Upper lobe of right lung (tissue), 1 donor: ENCODE measurements around the gene CFAP70. TPM values are rescaled to one million over a fixed set of nuclear protein-coding genes. Genes with fewer than 3 reads are reported as not detected.

ENCODE experiments used
- ATAC-seq: fragments of 200-7000 bp; cut with Tn5 transposase; one replicate; pipeline ENCODE4 v1.9.1; 2020; ENCODE audit warnings: mild to moderate bottlenecking, moderate library complexity
- DNase-seq: peaks from one replicate; pipeline ENCODE4 v3.0.0-alpha.2; 2020
- H3K27ac ChIP-seq: fragments of 200-600 bp; one replicate; pipeline ENCODE4 v1.8.0; 2022
- H3K27me3 ChIP-seq: fragments of 200-600 bp; one replicate; pipeline ENCODE4 v1.8.0; 2022; ENCODE audit warnings: mild to moderate bottlenecking
- H3K36me3 ChIP-seq: fragments of 200-600 bp; one replicate; pipeline ENCODE4 v1.8.0; 2022
- H3K4me1 ChIP-seq: fragments of 200-600 bp; one replicate; pipeline ENCODE4 v1.8.0; 2022
- H3K4me3 ChIP-seq: fragments of 200-600 bp; one replicate; pipeline ENCODE4 v1.8.0; 2022; ENCODE audit warnings: mild to moderate bottlenecking
- H3K9me3 ChIP-seq: fragments of 200-600 bp; one replicate; pipeline ENCODE4 v1.8.0; 2022
- intact Hi-C: fragments of 100-400 bp; cut with DNase I; formaldehyde crosslinking; loops from one replicate; pipeline ENCODE4 v1.11.0; 2022
- total RNA-seq: library from RNA; stranded (reverse); fragmentation: NEBNext Ultra II Directional; extraction: Animal tissue kit (Norgen Biotek cat#: 25700); gene quantifications from one replicate; pipeline ENCODE4 v1.2.1, GENCODE V29; 2021
- TF ChIP-seq, protein P1 (sequence below): fragments of 200-600 bp; IDR thresholded peaks from one replicate; pipeline ENCODE4 v1.8.0; 2022; ENCODE audit warnings: antibody characterized with exemption
- donor health status: DM: no; HTN: yes; CAD: no; lungs with severe emphysema.

CFAP70 gene
- total RNA-seq, 1 donor from 2014 or later, result 2.7 TPM

DNA sequence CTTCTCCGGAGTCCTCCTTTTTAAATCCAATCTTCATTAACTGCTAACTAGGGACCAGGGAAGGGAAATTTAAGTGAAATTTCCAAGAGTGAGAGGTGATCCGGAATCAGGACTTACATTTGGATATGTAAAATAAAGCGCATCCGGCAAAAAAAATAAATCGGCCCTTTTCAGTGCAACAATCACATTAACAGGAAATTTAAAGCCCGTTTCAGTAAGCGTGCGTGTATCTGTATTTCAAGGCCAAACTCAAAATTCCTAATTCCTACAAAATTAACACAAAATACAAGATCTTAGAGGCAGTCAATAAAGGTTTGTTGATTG lies 112.4 kb downstream of the CFAP70 start:
- H3K36me3 ChIP-seq, result peaks cover 55% of the 10 kb centered on the region
- intact Hi-C loops, result no loop called here
- H3K4me3 ChIP-seq, result peak overlapping the region; percentile 95
- peaks cover 27% of the 10 kb centered on the region for H3K4me1 ChIP-seq
- TF ChIP-seq, protein P1, sequence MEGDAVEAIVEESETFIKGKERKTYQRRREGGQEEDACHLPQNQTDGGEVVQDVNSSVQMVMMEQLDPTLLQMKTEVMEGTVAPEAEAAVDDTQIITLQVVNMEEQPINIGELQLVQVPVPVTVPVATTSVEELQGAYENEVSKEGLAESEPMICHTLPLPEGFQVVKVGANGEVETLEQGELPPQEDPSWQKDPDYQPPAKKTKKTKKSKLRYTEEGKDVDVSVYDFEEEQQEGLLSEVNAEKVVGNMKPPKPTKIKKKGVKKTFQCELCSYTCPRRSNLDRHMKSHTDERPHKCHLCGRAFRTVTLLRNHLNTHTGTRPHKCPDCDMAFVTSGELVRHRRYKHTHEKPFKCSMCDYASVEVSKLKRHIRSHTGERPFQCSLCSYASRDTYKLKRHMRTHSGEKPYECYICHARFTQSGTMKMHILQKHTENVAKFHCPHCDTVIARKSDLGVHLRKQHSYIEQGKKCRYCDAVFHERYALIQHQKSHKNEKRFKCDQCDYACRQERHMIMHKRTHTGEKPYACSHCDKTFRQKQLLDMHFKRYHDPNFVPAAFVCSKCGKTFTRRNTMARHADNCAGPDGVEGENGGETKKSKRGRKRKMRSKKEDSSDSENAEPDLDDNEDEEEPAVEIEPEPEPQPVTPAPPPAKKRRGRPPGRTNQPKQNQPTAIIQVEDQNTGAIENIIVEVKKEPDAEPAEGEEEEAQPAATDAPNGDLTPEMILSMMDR, result no peak
- ATAC-seq (no peak), DNase-seq (no peak)
- no peaks in the 10 kb centered on the region for H3K27me3 ChIP-seq
- H3K9me3 ChIP-seq, result no peaks in the 10 kb centered on the region
- peak overlapping the region; percentile 88 for H3K27ac ChIP-seq

DNA sequence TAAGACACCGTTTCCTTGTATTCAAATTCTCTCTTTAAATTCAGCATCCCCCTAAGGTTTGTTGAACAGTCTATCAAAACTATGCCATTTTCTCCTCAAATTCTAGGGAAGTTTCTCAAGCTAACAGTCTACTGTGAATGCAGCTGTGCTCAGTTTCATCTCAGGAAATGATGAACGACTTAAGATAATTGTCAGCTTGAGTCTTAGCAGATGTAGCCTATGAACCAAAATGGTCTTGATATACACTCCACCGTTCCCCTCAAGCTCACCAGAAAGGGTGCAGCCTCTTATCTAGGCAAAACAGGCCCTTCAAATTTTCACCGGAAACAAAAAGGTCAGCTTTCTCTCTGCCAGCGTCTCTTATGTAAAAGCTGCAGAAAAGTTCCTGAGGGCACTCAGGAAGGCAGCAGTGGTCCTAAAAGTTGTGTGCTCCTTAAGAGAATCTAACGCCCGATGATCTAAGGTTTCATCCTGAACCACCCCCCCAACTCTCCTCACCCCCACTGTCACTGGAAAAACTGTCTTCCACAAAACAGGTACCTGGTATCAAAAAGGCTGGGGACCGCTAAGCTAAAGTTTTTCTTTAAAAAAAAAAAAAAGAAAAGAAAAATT lies 113.7 kb downstream of the CFAP70 start:
- peaks cover 21% of the 10 kb centered on the region for H3K4me1 ChIP-seq
- no peak overlapping the region for H3K27ac ChIP-seq
- ATAC-seq (no peak), DNase-seq (no peak)
- peaks cover 68% of the 10 kb centered on the region for H3K36me3 ChIP-seq
- H3K4me3 ChIP-seq, result no peak overlapping the region
- intact Hi-C loops, result no loop called here
- no peaks in the 10 kb centered on the region for H3K9me3 ChIP-seq
- TF ChIP-seq, protein P1, result no peak
- no peaks in the 10 kb centered on the region for H3K27me3 ChIP-seq

DNA sequence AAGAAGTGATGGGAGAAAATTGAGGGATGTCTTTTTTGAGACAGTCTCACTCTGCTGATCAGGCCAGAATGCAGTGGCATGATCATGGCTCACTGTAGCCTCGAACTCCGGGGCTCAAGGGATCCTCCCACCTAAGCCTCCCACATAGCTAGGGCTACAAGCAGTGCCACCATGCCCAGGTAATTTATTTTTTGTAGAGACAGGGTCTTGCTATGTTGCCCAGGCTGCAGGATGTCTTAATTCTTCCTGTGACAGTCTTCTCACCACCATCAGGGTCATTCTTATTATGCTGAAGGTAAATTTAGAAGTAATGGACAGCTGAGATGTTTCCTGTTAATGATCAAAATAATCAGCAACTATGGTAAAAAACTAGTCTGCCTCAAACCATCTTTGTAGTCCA lies 118.8 kb downstream of the CFAP70 start:
- Histone ChIP-seq H3K27ac (no peak overlapping the region), H3K36me3 (peaks cover 78% of the 10 kb centered on the region), H3K4me1 (peaks cover 5% of the 10 kb centered on the region), H3K4me3 (no peak overlapping the region), H3K27me3 (no peaks in the 10 kb centered on the region), H3K9me3 (no peaks in the 10 kb centered on the region)
- intact Hi-C loops, result no loop called here
- ATAC-seq, result no peak
- DNase-seq, result no peak
- TF ChIP-seq, protein P1, result no peak

DNA sequence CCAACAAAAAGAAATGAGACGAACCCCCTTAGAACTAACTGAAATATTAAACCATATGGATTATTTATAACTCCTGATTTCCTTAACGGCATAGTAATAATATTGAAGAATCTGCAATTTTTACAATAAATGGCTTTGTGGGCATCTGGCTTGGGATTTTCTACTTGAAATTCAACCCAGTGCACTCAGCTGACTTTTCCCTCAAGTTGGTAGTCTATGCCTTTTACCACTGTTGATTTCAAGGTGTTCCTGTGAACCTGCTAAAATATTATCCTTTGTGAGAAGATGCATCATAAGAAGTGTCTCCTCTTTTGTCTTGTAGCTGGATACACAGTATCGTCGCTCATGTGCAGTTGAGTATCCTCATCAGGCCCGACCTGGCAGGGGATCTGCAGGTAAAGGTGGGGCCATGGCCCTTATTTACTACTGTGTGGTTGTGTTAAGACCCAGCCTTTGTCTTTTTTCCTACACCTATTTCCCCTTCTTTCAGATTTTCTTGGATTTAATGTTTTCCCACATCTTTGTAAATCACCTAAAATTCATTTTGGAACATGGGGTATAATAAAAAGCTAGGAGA lies 119.6 kb downstream of the CFAP70 start:
- ATAC-seq (no peak), DNase-seq (no peak)
- TF ChIP-seq, protein P1, result no peak
- H3K4me1 ChIP-seq, result no peaks in the 10 kb centered on the region
- intact Hi-C loops, result no loop called here
- H3K4me3 ChIP-seq, result no peak overlapping the region
- no peaks in the 10 kb centered on the region for H3K9me3 ChIP-seq
- H3K27me3 ChIP-seq, result no peaks in the 10 kb centered on the region
- peaks cover 78% of the 10 kb centered on the region for H3K36me3 ChIP-seq
- no peak overlapping the region for H3K27ac ChIP-seq

DNA sequence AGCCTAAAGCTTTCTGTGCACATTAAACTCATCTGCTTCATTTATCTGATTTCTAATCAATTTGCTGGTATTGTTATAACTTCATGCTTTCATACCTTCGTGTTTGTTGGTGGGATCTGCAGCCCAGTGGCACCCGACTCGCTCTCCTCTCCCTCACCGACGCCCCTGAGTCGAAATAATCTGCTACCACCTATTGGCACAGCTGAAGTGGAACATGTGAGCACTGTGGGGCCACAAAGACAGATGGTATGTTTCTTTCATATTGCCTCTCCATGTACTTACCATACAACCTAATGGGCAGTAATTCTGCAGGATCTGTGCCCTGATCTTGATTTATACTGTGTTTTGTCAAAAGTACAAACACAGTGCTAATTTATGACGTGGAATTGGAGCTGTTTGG lies 124.0 kb downstream of the CFAP70 start:
- Histone ChIP-seq H3K36me3 (peaks cover 59% of the 10 kb centered on the region), H3K4me1 (no peaks in the 10 kb centered on the region), H3K4me3 (no peak overlapping the region), H3K9me3 (no peaks in the 10 kb centered on the region), H3K27me3 (no peaks in the 10 kb centered on the region), H3K27ac (no peak overlapping the region)
- ATAC-seq (no peak), DNase-seq (no peak)
- intact Hi-C loops, result no loop called here
- TF ChIP-seq, protein P1, result no peak

DNA sequence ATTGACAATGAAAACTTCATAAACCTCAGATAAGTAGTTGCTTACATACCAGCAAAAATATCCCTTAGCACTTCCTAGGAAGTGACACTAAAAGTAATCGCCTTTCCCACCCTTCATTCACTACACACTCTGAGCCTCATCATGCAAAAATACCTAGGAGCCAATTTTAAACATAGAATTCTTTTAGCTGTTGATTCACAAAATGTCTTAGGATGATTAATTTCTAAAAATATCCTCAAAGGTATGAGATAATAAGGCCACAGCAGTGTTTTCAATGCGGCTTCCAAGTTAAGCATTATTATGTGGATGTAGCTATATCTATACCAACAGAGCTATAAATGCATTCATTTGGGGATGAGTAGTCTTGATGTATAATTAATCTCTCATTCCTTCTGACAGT lies 124.8 kb downstream of the CFAP70 start:
- H3K27ac ChIP-seq, result no peak overlapping the region
- H3K4me3 ChIP-seq, result no peak overlapping the region
- ATAC-seq (no peak), DNase-seq (no peak)
- H3K36me3 ChIP-seq, result peaks cover 51% of the 10 kb centered on the region
- TF ChIP-seq, protein P1, result no peak
- no peaks in the 10 kb centered on the region for H3K9me3 ChIP-seq
- no peaks in the 10 kb centered on the region for H3K4me1 ChIP-seq
- H3K27me3 ChIP-seq, result no peaks in the 10 kb centered on the region
- intact Hi-C loops, result no loop called here
